ENCODE measurements around the gene PARK7.

DNA sequence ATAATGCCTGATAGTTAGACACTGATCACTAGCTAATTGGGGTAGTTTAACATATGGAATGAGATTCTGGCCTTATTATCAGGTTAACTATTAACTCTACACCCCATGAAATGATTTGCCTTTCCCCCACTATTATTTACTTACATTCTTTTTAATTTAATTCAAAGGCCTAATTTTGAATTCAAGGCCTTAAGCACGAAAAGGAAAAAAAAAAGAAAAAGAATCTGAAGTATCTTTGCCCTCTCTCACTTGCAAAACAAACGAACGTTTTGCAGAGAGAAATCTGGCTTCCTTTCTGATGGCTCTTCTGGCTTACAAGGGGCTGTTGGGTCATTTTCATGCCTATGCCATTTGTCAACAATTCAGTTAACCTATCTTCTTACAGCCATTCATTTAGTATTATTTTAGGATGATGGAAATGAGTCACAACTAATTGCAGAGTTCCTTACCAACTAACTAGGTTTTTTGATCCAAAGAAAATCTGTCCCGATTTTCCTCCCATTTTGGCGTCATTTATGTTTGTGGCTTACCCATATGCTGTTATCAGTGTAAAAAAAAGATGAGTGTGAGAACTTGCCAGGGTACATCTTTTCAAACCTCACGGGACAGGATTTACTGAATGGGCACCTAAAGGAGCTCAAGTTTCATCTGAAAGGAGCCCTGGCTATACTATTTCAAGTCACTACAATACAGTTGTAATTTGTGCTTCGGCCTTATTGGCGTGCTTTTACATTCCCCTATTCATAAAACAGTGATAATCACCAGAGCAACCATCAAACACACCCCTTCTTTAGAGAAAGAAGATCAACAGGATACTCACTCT, 66.4 kb downstream of the PARK7 start:
- TF ChIP-seq CTCF (IDR thresholded peaks at IDR 0.05) = no peak
- peak; percentile 66; the same call in 1 of the 2 replicates for TF ChIP-seq POLR2AphosphoS5 (IDR thresholded peaks at IDR 0.05; ENCODE audit: low read depth, low read length)

Data from Panc1 (cell line).